IPS-20b (cell line): ENCODE measurements around the gene CXCR5.

Experiments
- H3K27ac ChIP-seq: one replicate; pipeline ENCODE4 v1.5.1; 2013; ENCODE audit warnings: low read length
- H3K27me3 ChIP-seq: 2 replicates; pipeline ENCODE4 v1.6.1; 2013; ENCODE audit warnings: mild to moderate bottlenecking, low read length, inconsistent platforms; ENCODE audit not compliant: insufficient read depth
- H3K36me3 ChIP-seq: 2 replicates; pipeline ENCODE4 v1.6.1; 2013; ENCODE audit warnings: low read depth, mild to moderate bottlenecking, inconsistent platforms, low read length, moderate library complexity; ENCODE audit not compliant: insufficient read depth
- H3K4me1 ChIP-seq: 2 replicates; pipeline ENCODE4 v1.6.1; 2013; ENCODE audit warnings: mild to moderate bottlenecking, control low read depth, inconsistent platforms, low read length, moderate library complexity; ENCODE audit not compliant: insufficient read depth
- H3K4me3 ChIP-seq: 2 replicates; pipeline ENCODE4 v1.5.1; 2013; ENCODE audit warnings: mild to moderate bottlenecking, low read length, inconsistent platforms
- H3K9ac ChIP-seq: 2 replicates; pipeline ENCODE4 v1.6.1; 2013; ENCODE audit warnings: low read depth, mild to moderate bottlenecking, inconsistent platforms, low read length, moderate library complexity
- H3K9me3 ChIP-seq: 2 replicates; pipeline ENCODE4 v1.6.1; 2013; ENCODE audit warnings: mild to moderate bottlenecking, low read depth, low read length, inconsistent platforms; ENCODE audit not compliant: insufficient read depth

CXCR5 gene

GRCh38 chr11:118901494-118902335, 18.0 kb downstream of the CXCR5 start:
- no peaks in the 10 kb centered on the region for H3K9me3 ChIP-seq
- H3K27ac ChIP-seq: no peak overlapping the region
- peaks cover 5% of the 10 kb centered on the region for H3K4me1 ChIP-seq
- H3K9ac ChIP-seq: no peak overlapping the region
- no peaks in the 10 kb centered on the region for H3K27me3 ChIP-seq
- H3K4me3 ChIP-seq: no peak overlapping the region
- H3K36me3 ChIP-seq: peaks cover 73% of the 10 kb centered on the region

- Histone ChIP-seq H3K9ac (no peak overlapping the region), H3K27me3 (no peaks in the 10 kb centered on the region), H3K36me3 (peaks cover 74% of the 10 kb centered on the region), H3K4me3 (no peak overlapping the region), H3K27ac (no peak overlapping the region), H3K9me3 (no peaks in the 10 kb centered on the region), H3K4me1 (peaks cover 11% of the 10 kb centered on the region)
Measured at GRCh38 chr11:118902336-118903203, 18.9 kb downstream of the CXCR5 start.

GRCh38 chr11:118903204-118904015, 19.7 kb downstream of the CXCR5 start:
- Histone ChIP-seq H3K4me1 (peaks cover 15% of the 10 kb centered on the region), H3K4me3 (no peak overlapping the region), H3K27ac (no peak overlapping the region), H3K27me3 (no peaks in the 10 kb centered on the region), H3K9me3 (no peaks in the 10 kb centered on the region), H3K9ac (no peak overlapping the region), H3K36me3 (peaks cover 77% of the 10 kb centered on the region)

GRCh38 chr11:118907051-118908042, 23.7 kb downstream of the CXCR5 start:
- Histone ChIP-seq H3K9ac (peak overlapping the region; percentile 31; the same call in 1 of the 2 replicates), H3K4me3 (peak overlapping the region; percentile 51), H3K27ac (peak overlapping the region; percentile 58)

GRCh38 chr11:118908264-118908663, 24.6 kb downstream of the CXCR5 start:
- H3K4me3 ChIP-seq: peak overlapping the region; percentile 29
- H3K27me3 ChIP-seq: no peaks in the 10 kb centered on the region
- no peak overlapping the region for H3K27ac ChIP-seq
- peaks cover 40% of the 10 kb centered on the region for H3K4me1 ChIP-seq
- H3K9ac ChIP-seq: no peak overlapping the region
- peaks cover 37% of the 10 kb centered on the region for H3K36me3 ChIP-seq
- no peaks in the 10 kb centered on the region for H3K9me3 ChIP-seq

More at GRCh38 chr11:118907051-118908042, 23.7 kb downstream of the CXCR5 start:
- Histone ChIP-seq H3K4me1 (peaks cover 31% of the 10 kb centered on the region), H3K9me3 (no peaks in the 10 kb centered on the region), H3K27me3 (no peaks in the 10 kb centered on the region), H3K36me3 (peaks cover 41% of the 10 kb centered on the region)

GRCh38 chr11:118908901-118909618, 25.4 kb downstream of the CXCR5 start:
- Histone ChIP-seq H3K9ac (peak overlapping the region; percentile 79; the same call in 1 of the 2 replicates), H3K4me3 (peak overlapping the region; percentile 69), H3K27ac (peak overlapping the region; percentile 66), H3K4me1 (peaks cover 45% of the 10 kb centered on the region), H3K36me3 (peaks cover 29% of the 10 kb centered on the region), H3K9me3 (no peaks in the 10 kb centered on the region), H3K27me3 (no peaks in the 10 kb centered on the region)

GRCh38 chr11:118909619-118910308, 26.1 kb downstream of the CXCR5 start:
- H3K4me1 ChIP-seq: peaks cover 51% of the 10 kb centered on the region
- H3K27ac ChIP-seq: peak overlapping the region; percentile 86
- H3K27me3 ChIP-seq: no peaks in the 10 kb centered on the region
- H3K9ac ChIP-seq: peak overlapping the region; percentile 79; the same call in 1 of the 2 replicates
- H3K4me3 ChIP-seq: peak overlapping the region; percentile 69
- H3K36me3 ChIP-seq: peaks cover 23% of the 10 kb centered on the region
- no peaks in the 10 kb centered on the region for H3K9me3 ChIP-seq

- Histone ChIP-seq H3K4me1 (peaks cover 54% of the 10 kb centered on the region), H3K9ac (peak overlapping the region; percentile 82; the same call in 1 of the 2 replicates), H3K36me3 (peaks cover 20% of the 10 kb centered on the region), H3K9me3 (no peaks in the 10 kb centered on the region), H3K4me3 (peak overlapping the region; percentile 70), H3K27me3 (no peaks in the 10 kb centered on the region), H3K27ac (peak overlapping the region; percentile 86)
Measured at GRCh38 chr11:118910309-118911112, 26.8 kb downstream of the CXCR5 start.
